ENCODE data around the gene TGFB2.

TGFB2 gene

DNA sequence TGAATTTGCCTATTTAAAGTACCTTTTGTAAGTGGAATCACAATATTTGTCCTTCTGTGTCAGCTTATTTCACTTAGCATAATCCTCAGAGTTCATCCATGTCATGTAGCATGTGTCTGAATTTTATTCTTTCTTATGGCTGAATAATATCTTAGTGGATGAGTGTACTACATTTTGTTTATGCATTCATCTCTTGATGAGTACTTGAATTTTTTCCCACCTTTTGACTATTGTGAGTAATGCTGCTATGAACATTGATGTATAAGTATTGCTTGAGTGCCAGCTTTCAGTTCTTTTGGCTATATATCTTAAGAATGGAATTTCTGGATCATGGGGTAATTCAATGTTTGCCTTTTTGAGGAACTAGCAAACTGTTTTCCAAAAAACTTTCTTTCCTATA is 84.2 kb downstream of the TGFB2 start:
- DNase-seq (ENCODE audit: low spot score) = no peak

DNA sequence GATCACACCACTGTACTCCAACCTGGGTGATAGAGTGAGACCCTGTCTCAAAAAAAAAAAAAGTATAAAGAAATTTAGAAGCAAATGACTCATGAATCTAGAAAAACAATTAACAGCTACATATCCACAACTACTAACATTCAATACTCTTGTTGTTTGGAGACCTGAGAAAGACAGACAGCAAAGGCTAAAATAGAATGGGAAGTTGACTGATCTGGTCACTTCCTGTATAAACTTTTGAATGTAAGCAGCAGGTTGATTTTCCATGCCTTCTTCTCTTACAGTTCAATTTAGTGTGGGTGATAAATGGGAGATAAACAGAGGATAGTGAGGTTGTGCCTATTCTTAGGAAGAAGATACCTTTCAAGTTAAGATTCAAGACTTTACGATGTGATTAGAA is 85.2 kb downstream of the TGFB2 start:
- DNase-seq (ENCODE audit: low spot score) = no peak

- DNase-seq (ENCODE audit: low spot score) = no peak
Measured at GRCh38 chr1:218430822-218431221, 85.7 kb downstream of the TGFB2 start.

DNA sequence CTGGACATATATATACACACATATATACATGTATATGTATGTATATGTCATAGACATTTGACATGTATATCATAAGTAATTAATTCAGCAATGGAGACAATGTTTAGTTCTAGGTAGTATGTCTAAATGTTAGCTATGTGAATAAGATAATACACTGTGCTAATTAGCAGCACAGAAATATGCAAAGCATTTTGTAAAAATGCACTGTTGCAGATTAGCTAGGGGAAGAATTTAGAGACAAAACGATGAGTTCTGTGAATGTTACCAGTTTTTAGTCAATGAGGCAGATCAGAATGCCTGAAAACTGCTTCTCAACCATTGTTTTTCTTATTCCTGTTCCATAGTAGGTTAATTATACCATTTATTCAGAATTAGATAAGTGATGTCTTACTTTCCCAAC is 86.3 kb downstream of the TGFB2 start:
- no peak for DNase-seq (ENCODE audit: low spot score)

GRCh38 chr1:218433744-218434143 is 88.6 kb downstream of the TGFB2 start:
- DNase-seq (ENCODE audit: low spot score) = no peak

GRCh38 chr1:218435528-218435927 is 90.4 kb downstream of the TGFB2 start:
- no peak for DNase-seq (ENCODE audit: low spot score)

GRCh38 chr1:218436346-218436745 is 91.2 kb downstream of the TGFB2 start:
- no peak for DNase-seq (ENCODE audit: low spot score)

GRCh38 chr1:218436997-218437396 is 91.9 kb downstream of the TGFB2 start:
- no peak for DNase-seq (ENCODE audit: low spot score)

DNA sequence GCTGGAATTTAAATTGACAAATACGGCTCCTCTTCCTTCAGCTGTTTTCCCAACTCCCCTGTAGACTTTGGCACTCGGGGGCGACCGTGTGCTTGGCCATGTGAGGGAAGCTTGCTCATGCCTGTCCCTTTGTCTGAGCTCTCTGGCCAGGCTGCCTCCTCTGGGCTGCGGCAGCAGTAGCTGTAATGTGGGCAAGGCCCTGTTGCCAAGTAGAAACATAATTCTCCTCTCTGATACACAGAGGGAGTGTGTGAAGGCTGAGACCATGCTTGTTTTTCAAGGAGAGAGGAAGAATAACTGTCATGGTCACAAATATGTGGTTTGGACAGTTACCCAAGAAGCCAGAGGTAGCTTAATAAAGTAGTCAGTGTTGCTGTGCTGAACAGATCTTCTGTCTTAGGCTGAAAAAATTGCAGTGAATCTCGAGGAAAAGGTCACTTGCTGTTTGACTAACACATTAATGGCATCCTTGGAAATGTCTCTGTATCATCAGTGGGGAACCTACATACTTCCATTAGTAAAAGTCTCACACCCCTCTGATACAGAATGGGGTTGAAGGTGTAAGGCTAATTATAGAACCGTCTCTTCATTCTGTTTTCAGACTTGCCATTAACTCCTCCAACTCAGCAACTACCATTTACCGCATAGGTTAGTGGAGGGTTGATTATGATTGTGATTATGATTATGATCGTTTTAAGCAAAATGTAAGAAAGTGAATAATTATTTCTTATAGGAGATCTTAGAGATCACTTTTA is 94.6 kb downstream of the TGFB2 start:
- DNase-seq (ENCODE audit: low spot score) = no peak

DNA sequence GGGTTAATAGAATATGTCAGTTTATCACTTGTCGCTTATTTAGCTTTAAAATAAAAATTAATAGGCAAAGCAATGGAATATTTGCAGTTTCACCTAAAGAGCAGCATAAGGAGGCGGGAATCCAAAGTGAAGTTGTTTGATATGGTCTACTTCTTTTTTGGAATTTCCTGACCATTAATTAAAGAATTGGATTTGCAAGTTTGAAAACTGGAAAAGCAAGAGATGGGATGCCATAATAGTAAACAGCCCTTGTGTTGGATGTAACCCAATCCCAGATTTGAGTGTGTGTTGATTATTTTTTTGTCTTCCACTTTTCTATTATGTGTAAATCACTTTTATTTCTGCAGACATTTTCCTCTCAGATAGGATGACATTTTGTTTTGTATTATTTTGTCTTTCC is 98.1 kb downstream of the TGFB2 start:
- DNase-seq (ENCODE audit: low spot score) = no peak

DNA sequence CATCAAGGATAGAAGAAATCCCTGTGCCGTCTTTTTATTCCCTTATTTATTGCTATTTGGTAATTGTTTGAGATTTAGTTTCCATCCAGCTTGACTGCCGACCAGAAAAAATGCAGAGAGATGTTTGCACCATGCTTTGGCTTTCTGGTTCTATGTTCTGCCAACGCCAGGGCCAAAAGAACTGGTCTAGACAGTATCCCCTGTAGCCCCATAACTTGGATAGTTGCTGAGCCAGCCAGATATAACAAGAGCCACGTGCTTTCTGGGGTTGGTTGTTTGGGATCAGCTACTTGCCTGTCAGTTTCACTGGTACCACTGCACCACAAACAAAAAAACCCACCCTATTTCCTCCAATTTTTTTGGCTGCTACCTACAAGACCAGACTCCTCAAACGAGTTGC is 99.0 kb downstream of the TGFB2 start:
- no peak for DNase-seq (ENCODE audit: low spot score)

GRCh38 chr1:218444588-218444987 is 99.5 kb downstream of the TGFB2 start:
- no peak for DNase-seq (ENCODE audit: low spot score)

- no peak for DNase-seq (ENCODE audit: low spot score)
Measured at GRCh38 chr1:218447010-218447689, 102.0 kb downstream of the TGFB2 start.

DNA sequence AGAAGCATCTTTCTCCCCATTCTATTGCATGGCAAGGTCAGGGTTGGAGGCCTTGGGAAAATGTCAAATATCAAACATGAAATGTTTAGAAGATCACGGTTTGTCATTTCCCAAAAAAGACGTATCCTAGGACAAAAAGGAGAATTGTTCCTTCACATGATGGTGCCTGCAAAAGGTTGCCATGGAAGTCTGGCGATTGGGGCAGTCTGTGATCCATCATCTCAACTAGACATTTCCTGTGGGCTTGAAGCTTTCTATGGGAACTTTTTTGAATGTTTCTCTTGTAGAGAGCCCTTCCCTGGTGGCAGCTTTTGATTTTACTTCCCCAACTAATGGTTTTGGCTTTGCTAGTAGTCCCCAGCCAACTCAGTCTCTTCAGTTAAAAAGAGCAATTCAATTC is 106.3 kb downstream of the TGFB2 start:
- no peak for DNase-seq (ENCODE audit: low spot score)

DNA sequence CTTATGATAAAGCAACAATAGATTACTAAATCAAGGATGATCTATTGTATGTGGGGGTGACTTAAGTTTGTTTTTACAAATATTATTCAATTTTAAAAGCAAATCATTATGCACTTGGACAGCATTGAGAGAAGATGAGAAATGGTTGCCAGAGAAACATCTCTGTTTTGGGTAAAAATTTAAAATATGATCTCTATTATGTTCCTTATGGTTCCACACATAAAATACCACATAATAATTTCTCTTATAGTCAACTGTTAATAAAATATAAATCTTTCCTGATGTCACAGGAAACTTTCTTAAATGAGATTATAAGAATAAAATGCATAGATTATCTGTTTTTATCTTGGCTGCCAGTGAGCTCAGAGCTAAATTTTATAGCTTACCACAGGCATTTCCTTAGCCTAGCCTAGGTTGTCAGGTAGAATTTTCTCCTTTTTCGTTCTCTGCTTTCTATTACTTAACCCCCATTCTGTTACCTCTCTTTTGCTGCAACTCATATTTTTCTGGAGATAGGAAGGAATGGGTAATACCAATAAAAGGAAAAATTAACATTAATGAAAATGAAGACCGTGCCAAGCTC is 109.7 kb downstream of the TGFB2 start:
- no peak for DNase-seq (ENCODE audit: low spot score)

DNA sequence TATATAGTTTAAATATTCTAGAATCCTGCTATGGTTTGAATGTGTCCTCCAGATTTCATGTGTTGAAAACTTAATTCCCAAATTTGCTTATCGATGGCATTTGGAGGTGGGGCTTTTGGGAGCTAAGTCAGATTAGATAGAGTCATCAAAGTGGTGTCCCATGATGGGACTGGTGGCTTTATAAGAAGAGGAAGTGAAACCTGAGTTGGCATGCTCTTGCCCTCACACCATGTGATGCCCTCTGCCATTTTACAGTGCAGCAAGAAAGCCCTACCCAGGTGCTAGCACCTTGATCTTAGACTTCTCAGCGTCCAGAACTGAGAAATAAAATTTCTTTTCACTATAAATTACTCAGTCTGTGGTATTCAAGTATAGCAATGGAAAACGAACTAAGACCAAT is 111.3 kb downstream of the TGFB2 start:
- no peak for DNase-seq (ENCODE audit: low spot score)

DNA sequence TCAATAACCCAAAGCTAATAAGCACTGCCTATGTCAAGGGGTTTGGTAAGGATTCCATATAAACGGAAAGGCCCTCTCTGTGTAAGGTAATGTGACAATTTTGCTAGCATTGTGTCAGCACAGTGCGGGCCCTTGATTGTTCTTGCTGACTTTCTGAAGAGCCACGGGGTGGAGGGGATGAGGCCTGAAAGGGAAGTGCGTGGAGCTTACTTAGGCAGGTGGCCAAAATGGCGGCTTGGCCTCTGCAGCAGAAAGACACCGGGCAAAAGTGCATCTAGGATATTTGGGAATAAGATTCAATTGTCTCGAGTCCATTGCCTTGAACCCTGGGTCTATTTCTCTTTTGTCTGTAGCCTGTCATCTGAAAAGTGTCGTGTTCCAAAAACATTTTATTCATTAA is 114.3 kb downstream of the TGFB2 start:
- DNase-seq (ENCODE audit: low spot score) = no peak

- peak; percentile 60 for DNase-seq (ENCODE audit: low spot score)
Measured at GRCh38 chr1:218459878-218460711, 115.0 kb downstream of the TGFB2 start.

DNA sequence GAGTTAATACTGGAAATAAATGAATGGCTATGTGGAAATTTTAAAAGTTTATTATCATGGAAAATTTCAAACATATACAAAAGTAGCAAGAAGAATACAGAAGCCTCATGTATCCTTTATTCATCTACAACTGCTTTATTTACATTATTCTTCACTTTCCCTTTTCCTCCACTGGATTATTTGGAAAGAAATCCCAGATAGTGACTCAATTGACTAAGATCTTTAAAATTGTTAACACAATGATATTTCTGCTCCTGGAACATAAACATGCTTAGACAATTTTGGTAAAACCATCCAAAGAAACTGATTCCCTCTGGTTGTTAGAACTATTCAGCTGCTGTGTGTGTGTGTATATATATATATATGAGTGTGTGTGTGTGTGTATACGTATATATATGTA is 116.2 kb downstream of the TGFB2 start:
- no peak for DNase-seq (ENCODE audit: low spot score)

DNA sequence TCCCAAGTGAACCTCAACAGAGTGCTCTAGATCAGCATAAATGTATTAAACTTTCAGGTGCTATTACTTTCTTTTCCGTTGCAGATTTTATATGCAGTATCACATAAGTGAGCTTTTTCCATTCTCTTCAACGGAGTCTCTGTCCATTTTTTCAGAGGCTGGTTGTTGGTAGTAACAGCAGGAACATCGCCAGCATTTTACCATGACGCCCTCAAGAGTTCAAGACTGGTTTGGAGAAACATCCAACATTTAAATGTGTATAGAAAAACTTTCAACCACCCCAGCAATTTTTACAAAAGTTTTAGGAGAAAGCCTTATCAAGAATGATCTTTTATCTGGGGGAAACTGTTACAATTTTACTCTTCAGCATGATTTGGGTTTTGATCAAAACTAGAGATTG is 117.0 kb downstream of the TGFB2 start:
- DNase-seq (ENCODE audit: low spot score) = no peak

DNA sequence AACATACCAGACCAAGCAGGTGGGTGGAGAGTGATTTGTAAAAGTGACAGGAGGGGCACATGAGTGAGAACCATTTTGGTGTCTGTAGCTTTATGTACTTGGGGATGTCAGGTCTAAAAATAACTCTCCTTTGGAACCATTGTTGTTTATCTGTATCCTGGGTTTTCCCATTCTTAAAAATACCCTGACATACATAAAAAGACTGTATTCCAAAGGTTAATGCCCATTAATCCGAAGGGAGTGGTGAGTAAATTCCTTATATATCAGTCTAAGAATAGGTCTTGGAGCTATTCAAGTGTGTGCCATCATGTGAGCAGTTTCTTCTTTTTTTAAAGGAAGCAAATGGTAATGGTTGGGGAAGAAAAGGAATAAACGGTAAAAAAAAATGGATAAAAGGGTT is 117.5 kb downstream of the TGFB2 start:
- DNase-seq (ENCODE audit: low spot score) = no peak
